Heart left ventricle (tissue), 16 donors: ENCODE measurements around the gene HBQ1. TPM values are rescaled to one million over a fixed set of nuclear protein-coding genes. Genes with fewer than 3 reads are reported as not detected.
A peak's percentile ranks its signal among the peaks of the same experiment; 100 is the strongest.

ENCODE experiments used
- ATAC-seq, 4 donors: fragments of 200-7000 bp; cut with Tn5 transposase; one replicate each; pipeline ENCODE4 v1.9.1; 2020 to 2022; ENCODE audit warnings: moderate library complexity in 4 of 4, mild to moderate bottlenecking in 3 of 4, moderate number of reproducible peaks in 1 of 4
- DNase-seq, 5 donors: peaks; one replicate each; pipeline ENCODE4 v3.0.0-alpha.2; 2020
- H3K27ac ChIP-seq, 12 donors: fragments of 200-600 bp; sonication (generic) in 4 of 12; one replicate each; pipeline versions ENCODE4 v1.5.0 to v1.8.0; 2016 to 2022; ENCODE audit warnings: mild to moderate bottlenecking in 2 of 12
- H3K27me3 ChIP-seq, 9 donors: fragments of 200-600 bp; sonication (generic) in 2 of 9; one replicate each; pipeline versions ENCODE4 v1.5.1 to v1.8.0; 2016 to 2022; ENCODE audit warnings: mild to moderate bottlenecking in 3 of 9
- H3K36me3 ChIP-seq, 9 donors: fragments of 200-600 bp; sonication (generic) in 2 of 9; one replicate each; pipeline versions ENCODE4 v1.5.0 to v1.8.0; 2018 to 2022; ENCODE audit warnings: mild to moderate bottlenecking in 2 of 9
- H3K4me1 ChIP-seq, 12 donors: fragments of 200-600 bp; sonication (generic) in 4 of 12; one replicate each; pipeline versions ENCODE4 v1.5.0 to v1.8.0; 2016 to 2022; ENCODE audit warnings: mild to moderate bottlenecking in 3 of 12
- H3K4me3 ChIP-seq, 12 donors: fragments of 200-600 bp; sonication (generic) in 4 of 12; one replicate each; pipeline versions ENCODE4 v1.5.0 to v1.8.0; 2017 to 2022; ENCODE audit warnings: mild to moderate bottlenecking in 9 of 12, moderate library complexity in 4 of 12
- H3K9me3 ChIP-seq, 12 donors: fragments of 200-600 bp; sonication (generic) in 4 of 12; one replicate each; pipeline versions ENCODE4 v1.5.0 to v1.8.0; 2016 to 2022; ENCODE audit warnings: mild to moderate bottlenecking in 1 of 12
- CTCF ChIP-seq, 12 donors: fragments of 200-600 bp; sonication (generic) in 4 of 12; IDR thresholded peaks; one replicate each; pipeline versions ENCODE4 v1.5.0 to v1.8.0; 2018 to 2022; ENCODE audit warnings: antibody characterized with exemption in 12 of 12, mild to moderate bottlenecking in 5 of 12
- POLR2A ChIP-seq, 2 donors: fragments of 450-650 bp; IDR thresholded peaks; one replicate each; pipeline ENCODE4 v1.6.1; 2017; ENCODE audit warnings: antibody characterized with exemption in 2 of 2, mild to moderate bottlenecking in 2 of 2, moderate library complexity in 2 of 2
- WGBS, 4 donors: extraction: QIAGEN DNeasy Blood & Tissue Kit in 2 of 4; methylation state at CpG; one replicate each; pipeline versions ENCODE4 v1.1.5 to v1.1.7; 2013 to 2018; 5-methylcytosine and 5-hydroxymethylcytosine counted together
- intact Hi-C, 10 donors: fragments of 100-400 bp; cut with DNase I; formaldehyde crosslinking; loops; one replicate each; pipeline versions ENCODE4 v1.11.1 to v1.14.2; 2022
- polyA plus RNA-seq, 2 donors: library from polyadenylated mRNA; stranded (reverse); fragments of 200-250 nt; gene quantifications; one replicate each; pipeline ENCODE4 v1.2.3, GENCODE V29; 2013
- total RNA-seq, 9 donors: library from RNA; depleted of rRNA in 2 of 9; stranded (reverse); fragments of >200 nt in 2 of 9; fragmentation: NEBNext Ultra II Directional in 3 of 9; extraction: Animal tissue kit (Norgen Biotek cat#: 25700) in 3 of 9; gene quantifications; one replicate each; pipeline versions ENCODE4 v1.1.0 to v1.2.4, GENCODE V29; 2016 to 2023
- donor health status: ischemic (EF 13 %, LVEDD 7.1; RV severe dilation, severe dysfunction).
- donor health status: healthy with polysubstance abuse.
- donor health status: DM: no; HTN: yes; CAD: no.
- donor health status: DM: no; HTN: no; CAD: no.
- donor health status: ischemic (EF 25% LVEDD 6.9; RV normal size, moderate dysfunction).
- donor health status: ischemic (EF 25% LVEDD 5.7; RV mildly dilated, moderate dysfunction).
- donor health status: healthy.
- donor health status: DM: yes; HTN: yes; CAD: no.
- donor health status: ischemic (EF 35%, LVEDD 5.7; RV mildly dilated, moderate dysfunction).
- donor health status: nonischemic (EF 11% LVEDD 7.7; RV severe dilation, severe dysfunction).
- donor health status: DM: yes; HTN: yes; CAD: no.
- donor health status: PGD.
- donor health status: ischemic (EF 29% LVEDD 5.4; RV normal size, mild dysfunction).
- donor health status: nonischemic (EF 23%, LVEDD 6.1; RV moderate dilation, normal function).

The HBQ1 gene
- total and polyA plus RNA-seq, 11 donors = not detected

GRCh38 chr16:180681-181564 is 664 bp downstream of the HBQ1 start:
- ATAC-seq (peak in 3 of 4 donors; percentile 76 to 80 (median 79)), DNase-seq (peak in 3 of 5 donors; percentile 24 to 67 (median 56))
- intact Hi-C loops = loop anchor here (1.0 to 5.0 kb wide), 5 partner anchors 59 to 74 kb away; no protein-coding TSS in a partner anchor
- H3K27ac ChIP-seq = no peak overlapping the region
- peak overlapping the region in 11 of 12 donors; percentile 6 to 45 (median 38) for H3K4me3 ChIP-seq
- peaks cover 25 to 44% (median 34%) of the 10 kb centered on the region in 9 donors for H3K27me3 ChIP-seq
- WGBS, 4 donors = 1 to 5% (median 1%) methylated on average over 21 to 89 of the region's 89 CpGs
- H3K4me1 ChIP-seq = peaks cover 7 to 27% (median 12%) of the 10 kb centered on the region in 12 donors
- H3K36me3 ChIP-seq = peaks cover 0 to 4% (median 0%) of the 10 kb centered on the region in 9 donors
- no peak for TF ChIP-seq POLR2A (IDR thresholded peaks at IDR 0.05)
- no peak for TF ChIP-seq CTCF (IDR thresholded peaks at IDR 0.05)
- no peaks in the 10 kb centered on the region for H3K9me3 ChIP-seq

- H3K4me1 ChIP-seq = peaks cover 7 to 26% (median 12%) of the 10 kb centered on the region in 12 donors
- H3K9me3 ChIP-seq = no peaks in the 10 kb centered on the region
- TF ChIP-seq POLR2A (IDR thresholded peaks at IDR 0.05) = no peak
- TF ChIP-seq CTCF (IDR thresholded peaks at IDR 0.05) = peak; percentile 90 to 98 (median 94)
- no peak overlapping the region for H3K27ac ChIP-seq
- no peak for ATAC-seq
- intact Hi-C loops = loop anchor here (1.0 to 5.0 kb wide), 5 partner anchors 59 to 74 kb away; no protein-coding TSS in a partner anchor
- H3K27me3 ChIP-seq = peaks cover 25 to 44% (median 33%) of the 10 kb centered on the region in 9 donors
- 9 to 28% (median 12%) methylated on average over 9 to 22 of the region's 22 CpGs for WGBS, 4 donors
- peak overlapping the region in 7 of 12 donors; percentile 28 to 45 (median 42) for H3K4me3 ChIP-seq
- peaks cover 0 to 4% (median 0%) of the 10 kb centered on the region in 9 donors for H3K36me3 ChIP-seq
- peak in 3 of 5 donors; percentile 67 to 87 (median 70) for DNase-seq
These were observed 1.3 kb downstream of the HBQ1 start for GRCh38 chr16:181565-182021.

- Histone ChIP-seq H3K27ac (no peak overlapping the region), H3K9me3 (no peaks in the 10 kb centered on the region), H3K36me3 (peaks cover 0 to 13% (median 9%) of the 10 kb centered on the region in 9 donors), H3K27me3 (peaks cover 18 to 33% (median 22%) of the 10 kb centered on the region in 9 donors), H3K4me3 (no peak overlapping the region), H3K4me1 (peaks cover 7 to 20% (median 11%) of the 10 kb centered on the region in 12 donors)
- intact Hi-C loops = loop anchor here in 7 of 10 donors (5.0 kb wide), 3 partner anchors 61 to 76 kb away; no protein-coding TSS in a partner anchor
- ATAC-seq (peak in 1 of 4 donors; percentile 17), DNase-seq (no peak)
- TF ChIP-seq CTCF (IDR thresholded peaks at IDR 0.05) = no peak
- no peak for TF ChIP-seq POLR2A (IDR thresholded peaks at IDR 0.05)
- 66 to 79% (median 77%) methylated on average over 7 of the region's 7 CpGs for WGBS, 4 donors
These were observed 2.7 kb downstream of the HBQ1 start for GRCh38 chr16:183005-183404.

- H3K4me3 ChIP-seq = no peak overlapping the region
- 82 to 89% (median 85%) methylated on average over 13 of the region's 13 CpGs for WGBS, 4 donors
- H3K27me3 ChIP-seq = peaks cover 0 to 11% (median under 1%) of the 10 kb centered on the region in 9 donors
- H3K27ac ChIP-seq = no peak overlapping the region
- peaks cover 0 to 35% (median 30%) of the 10 kb centered on the region in 9 donors for H3K36me3 ChIP-seq
- TF ChIP-seq POLR2A (IDR thresholded peaks at IDR 0.05) (no peak), CTCF (IDR thresholded peaks at IDR 0.05) (no peak)
- peaks cover 7 to 15% (median 11%) of the 10 kb centered on the region in 12 donors for H3K4me1 ChIP-seq
- intact Hi-C loops = no loop called here
- DNase-seq (no peak), ATAC-seq (no peak)
- no peaks in the 10 kb centered on the region for H3K9me3 ChIP-seq
These were observed 5.0 kb downstream of the HBQ1 start for GRCh38 chr16:185213-185612.
